Measurements from ENCODE around the gene MYCN. TPM values are rescaled to one million over a fixed set of nuclear protein-coding genes. Genes with fewer than 3 reads are reported as not detected.

Gene MYCN
- polyA plus RNA-seq, 1 of the 3 experiments (the other 2 are of a cell fraction) = 0.03 TPM

- H3K9ac ChIP-seq = no peak overlapping the region
- CTCF ChIA-PET = interaction anchor here (0.8 to 1.8 kb wide), 7 partner anchors 11 to 1750 kb away, joined by 3 to 4 read pairs (median 3); partner anchors contain the start of gene MYCN
- H3K4me2 ChIP-seq = no peak overlapping the region
- no peaks in the 10 kb centered on the region for H3K79me2 ChIP-seq (ENCODE audit: insufficient read depth)
- no peaks in the 10 kb centered on the region for H4K20me1 ChIP-seq (ENCODE audit: insufficient read depth)
- H3K27ac ChIP-seq (ENCODE audit: low read depth in 2 of 2, low read length in 1 of 2) = no peak overlapping the region
- POLR2A ChIA-PET = no interaction called here
- no peaks in the 10 kb centered on the region for H3K36me3 ChIP-seq (replicated peaks in 1 of 2; ENCODE audit: control insufficient read depth in 1 of 2, insufficient read depth in 2 of 2, low read length in 1 of 2)
- peaks cover 18% of the 10 kb centered on the region; the same call in 1 of the 2 replicates for H3K9me3 ChIP-seq
- no peaks in the 10 kb centered on the region for H3F3A ChIP-seq (replicated peaks; ENCODE audit: insufficient read depth)
- no peaks in the 10 kb centered on the region for H3K9me2 ChIP-seq
- no peak for TF ChIP-seq FOSL2 (IDR thresholded peaks at IDR 0.05; ENCODE audit: borderline replicate concordance, low read depth)
- no peak for TF ChIP-seq MAX (IDR thresholded peaks at IDR 0.05; ENCODE audit: low read depth)
- no peak for TF ChIP-seq FOXJ3 (CRISPR knock-in tag; IDR thresholded peaks at IDR 0.05)
- TF ChIP-seq GABPA (IDR thresholded peaks at IDR 0.05; ENCODE audit: low read depth) = no peak
- TF ChIP-seq RXRA (IDR thresholded peaks at IDR 0.05; ENCODE audit: borderline replicate concordance, low read depth) = no peak
- TF ChIP-seq USF1 (IDR thresholded peaks at IDR 0.05; ENCODE audit: borderline replicate concordance, low read depth) = no peak
- no peak for TF ChIP-seq TEAD4 (IDR thresholded peaks at IDR 0.05; ENCODE audit: borderline replicate concordance, insufficient read depth)
- H3K27me3 ChIP-seq (ENCODE audit: insufficient read depth) = no peaks in the 10 kb centered on the region
- H3K4me1 ChIP-seq (ENCODE audit: control insufficient read depth in 1 of 2, insufficient read depth in 2 of 2, low read depth in 1 of 2, low read length in 1 of 2) = peaks cover 0 to 15% of the 10 kb centered on the region in 2 experiments; a peak in 1 of 4 replicates
- no peak for DNase-seq
- 18% methylated on average over 7 of the region's 7 CpGs for WGBS (ENCODE audit: low lambda C conversion rate)
- H3K4me3 ChIP-seq (ENCODE audit: low read depth in 2 of 2, low read length in 1 of 2) = no peak overlapping the region
- no peak overlapping the region for H2AFZ ChIP-seq (ENCODE audit: low read depth)
Observed at GRCh38 chr2:15895615-15896469, 44.5 kb upstream of the MYCN start.

- no peak for DNase-seq
- Histone ChIP-seq H3K27me3 (ENCODE audit: insufficient read depth) (no peaks in the 10 kb centered on the region), H3K9me3 (peaks cover 23% of the 10 kb centered on the region), H2AFZ (ENCODE audit: low read depth) (no peak overlapping the region), H3K4me1 (ENCODE audit: control insufficient read depth in 1 of 2, insufficient read depth in 2 of 2, low read depth in 1 of 2, low read length in 1 of 2) (peaks cover 0 to 6% of the 10 kb centered on the region in 2 experiments; a peak in 1 of 4 replicates), H3K4me2 (no peak overlapping the region), H3K79me2 (ENCODE audit: insufficient read depth) (no peaks in the 10 kb centered on the region), H3K27ac (ENCODE audit: low read depth in 2 of 2, low read length in 1 of 2) (no peak overlapping the region), H3F3A (replicated peaks; ENCODE audit: insufficient read depth) (no peaks in the 10 kb centered on the region), H3K36me3 (replicated peaks in 1 of 2; ENCODE audit: control insufficient read depth in 1 of 2, insufficient read depth in 2 of 2, low read length in 1 of 2) (no peaks in the 10 kb centered on the region), H3K9me2 (no peaks in the 10 kb centered on the region), H3K9ac (no peak overlapping the region), H4K20me1 (ENCODE audit: insufficient read depth) (no peaks in the 10 kb centered on the region), H3K4me3 (ENCODE audit: low read depth in 2 of 2, low read length in 1 of 2) (no peak overlapping the region)
- CTCF ChIA-PET = interaction anchor here (0.8 to 1.8 kb wide), 5 partner anchors 10 to 1749 kb away, joined by 3 to 4 read pairs (median 3); partner anchors contain the start of gene MYCN
- TF ChIP-seq YY1 (IDR thresholded peaks at IDR 0.05; ENCODE audit: low read depth) (no peak), FOXM1 (IDR thresholded peaks at IDR 0.05; ENCODE audit: low read depth) (no peak), CTCF (IDR thresholded peaks at IDR 0.05) (no peak), EP300 (IDR thresholded peaks at IDR 0.05; ENCODE audit: borderline replicate concordance in 1 of 2, low read depth in 1 of 2, low read length in 1 of 2) (no peak), REST (IDR thresholded peaks at IDR 0.05; ENCODE audit: low read depth, low read length) (no peak), TCF12 (IDR thresholded peaks at IDR 0.05) (no peak)
- WGBS (ENCODE audit: low lambda C conversion rate) = 52% methylated on average over 4 of the region's 4 CpGs
- POLR2A ChIA-PET = no interaction called here
Observed at GRCh38 chr2:15896859-15897258, 43.5 kb upstream of the MYCN start.
